ENCODE results near the gene SDR39U1.
"Not testable (repeated sequence)": the region's sequence is repeated elsewhere in the genome, so short reads cannot be mapped to it uniquely, and the experiment has no call there.

SDR39U1 gene

GRCh38 chr14:24442240-24443052 is at the start of gene SDR39U1:
Gene SDR39U1 (minus strand): TSS chr14:24442776. CDS start chr14:24442769, 7 bp downstream.
- DNase-seq (ENCODE audit: low read depth): peak; percentile 96

GRCh38 chr14:24491586-24492408 is 49.2 kb upstream of the SDR39U1 start:
- not testable (repeated sequence) for DNase-seq (ENCODE audit: low read depth)

- DNase-seq (ENCODE audit: low read depth): no peak
Measured at GRCh38 chr14:24483604-24484252, 41.2 kb upstream of the SDR39U1 start.

GRCh38 chr14:24482699-24483303 is 40.2 kb upstream of the SDR39U1 start:
- DNase-seq (ENCODE audit: low read depth): not testable (repeated sequence)

- DNase-seq (ENCODE audit: low read depth): no peak
Measured at GRCh38 chr14:24481622-24482324, 39.2 kb upstream of the SDR39U1 start.

GRCh38 chr14:24479999-24480398 is 37.4 kb upstream of the SDR39U1 start:
- DNase-seq (ENCODE audit: low read depth): not testable (repeated sequence)

- no peak for DNase-seq (ENCODE audit: low read depth)
Measured at GRCh38 chr14:24475261-24475660, 32.7 kb upstream of the SDR39U1 start.

GRCh38 chr14:24473211-24473610 is 30.6 kb upstream of the SDR39U1 start:
- DNase-seq (ENCODE audit: low read depth): no peak

GRCh38 chr14:24470450-24470849 is 27.9 kb upstream of the SDR39U1 start:
- not testable (repeated sequence) for DNase-seq (ENCODE audit: low read depth)

GRCh38 chr14:24465805-24466204 is 23.2 kb upstream of the SDR39U1 start:
- DNase-seq (ENCODE audit: low read depth): no peak

GRCh38 chr14:24465368-24465767 is 22.8 kb upstream of the SDR39U1 start:
- DNase-seq (ENCODE audit: low read depth): no peak

- no peak for DNase-seq (ENCODE audit: low read depth)
Measured at GRCh38 chr14:24463884-24464785, 21.6 kb upstream of the SDR39U1 start.

- DNase-seq (ENCODE audit: low read depth): no peak
Measured at GRCh38 chr14:24463017-24463883, 20.7 kb upstream of the SDR39U1 start.

GRCh38 chr14:24461336-24461735 is 18.8 kb upstream of the SDR39U1 start:
- no peak for DNase-seq (ENCODE audit: low read depth)

- no peak for DNase-seq (ENCODE audit: low read depth)
Measured at GRCh38 chr14:24459331-24459730, 16.8 kb upstream of the SDR39U1 start.

- DNase-seq (ENCODE audit: low read depth): no peak
Measured at GRCh38 chr14:24458736-24459135, 16.2 kb upstream of the SDR39U1 start.

GRCh38 chr14:24456980-24457379 is 14.4 kb upstream of the SDR39U1 start:
- DNase-seq (ENCODE audit: low read depth): no peak

GRCh38 chr14:24450828-24451227 is 8.3 kb upstream of the SDR39U1 start:
- not testable (repeated sequence) for DNase-seq (ENCODE audit: low read depth)

- no peak for DNase-seq (ENCODE audit: low read depth)
Measured at GRCh38 chr14:24443053-24443665, 583 bp upstream of the SDR39U1 start.
